H1 (cell line): ENCODE results near the gene MAPRE3. TPM values are rescaled to one million over a fixed set of nuclear protein-coding genes. Genes with fewer than 3 reads are reported as not detected.

Source experiments
- CTBP2 ChIP-seq: IDR thresholded peaks from 2 replicates; pipeline ENCODE4 v1.7.0; 2011; ENCODE audit warnings: borderline replicate concordance, mild to moderate bottlenecking, moderate library complexity, mixed read lengths, low read length; ENCODE audit not compliant: insufficient read depth, insufficient read length
- GABPA ChIP-seq: IDR thresholded peaks from 2 replicates; pipeline ENCODE4 v1.6.1; 2011; ENCODE audit warnings: mild to moderate bottlenecking, low read length, moderate library complexity, borderline replicate concordance; ENCODE audit not compliant: insufficient read depth
- NRF1 ChIP-seq: IDR thresholded peaks from 2 replicates; pipeline ENCODE4 v1.6.1; 2011; ENCODE audit warnings: mild to moderate bottlenecking, low read depth, low read length, improper control_type of control experiment
- SIN3A ChIP-seq, 2 experiments: IDR thresholded peaks in 1 of 2; conservative IDR thresholded peaks in 1 of 2; 2 replicates each; pipeline ENCODE4 v1.6.1; 2011 to 2012; ENCODE audit warnings: low read length in 2 of 2, improper control_type of control experiment in 1 of 2, low read depth in 1 of 2, mild to moderate bottlenecking in 1 of 2
- SP2 ChIP-seq: IDR thresholded peaks from 2 replicates; pipeline ENCODE4 v1.6.1; 2012; ENCODE audit warnings: mild to moderate bottlenecking, low read length, inconsistent platforms
- SRF ChIP-seq: IDR thresholded peaks from 2 replicates; pipeline ENCODE4 v1.6.1; 2011; ENCODE audit warnings: mild to moderate bottlenecking, low read depth, low read length, moderate library complexity
- SUZ12 ChIP-seq: fragments of 200-600 bp; sonication (generic); IDR thresholded peaks from 2 replicates; pipeline ENCODE4 v1.6.1; 2012; ENCODE audit warnings: mild to moderate bottlenecking, inconsistent platforms, low read length, moderate library complexity, mixed read lengths
- polyA plus RNA-seq, 7 experiments: library from polyadenylated mRNA; depleted of rRNA in 3 of 7; stranded (reverse) in 5 of 7; unstranded in 2 of 7; fragments of >200 nt in 5 of 7; fragments of 200-250 nt in 2 of 7; gene quantifications; 1 replicate in 5 of 7; 2 replicates in 1 of 7; 4 replicates in 1 of 7; pipeline versions ENCODE4 v1.2.1 to v1.2.3, GENCODE V29; 2011 to 2013; ENCODE audit warnings: missing spikeins in 2 of 7, mixed read lengths in 2 of 7
- total RNA-seq: library from RNA; stranded (reverse); fragmentation: NEBNext Ultra II Directional; extraction: Animal tissue kit (Norgen Biotek cat#: 25700); gene quantifications from 2 replicates; pipeline ENCODE4 v1.2.1, GENCODE V29; 2021
- TF ChIP-seq, protein P1 (sequence below): IDR thresholded peaks from 2 replicates; pipeline ENCODE4 v1.6.1; 2012; ENCODE audit warnings: low read length, inconsistent platforms
- TF ChIP-seq, protein P2 (sequence below): IDR thresholded peaks from 2 replicates; pipeline ENCODE4 v1.6.1; 2011; ENCODE audit warnings: low read depth, mild to moderate bottlenecking, low read length; ENCODE audit not compliant: insufficient read depth
- TF ChIP-seq, protein P3 (sequence below): IDR thresholded peaks from 2 replicates; pipeline ENCODE4 v1.6.1; 2011; ENCODE audit warnings: low read length, improper control_type of control experiment

Gene MAPRE3
- total and polyA plus RNA-seq, 2 of the 8 experiments (the other 6 are each of a cell fraction or from before 2014, with no cell fraction given): 4.9 to 6.6 TPM

DNA sequence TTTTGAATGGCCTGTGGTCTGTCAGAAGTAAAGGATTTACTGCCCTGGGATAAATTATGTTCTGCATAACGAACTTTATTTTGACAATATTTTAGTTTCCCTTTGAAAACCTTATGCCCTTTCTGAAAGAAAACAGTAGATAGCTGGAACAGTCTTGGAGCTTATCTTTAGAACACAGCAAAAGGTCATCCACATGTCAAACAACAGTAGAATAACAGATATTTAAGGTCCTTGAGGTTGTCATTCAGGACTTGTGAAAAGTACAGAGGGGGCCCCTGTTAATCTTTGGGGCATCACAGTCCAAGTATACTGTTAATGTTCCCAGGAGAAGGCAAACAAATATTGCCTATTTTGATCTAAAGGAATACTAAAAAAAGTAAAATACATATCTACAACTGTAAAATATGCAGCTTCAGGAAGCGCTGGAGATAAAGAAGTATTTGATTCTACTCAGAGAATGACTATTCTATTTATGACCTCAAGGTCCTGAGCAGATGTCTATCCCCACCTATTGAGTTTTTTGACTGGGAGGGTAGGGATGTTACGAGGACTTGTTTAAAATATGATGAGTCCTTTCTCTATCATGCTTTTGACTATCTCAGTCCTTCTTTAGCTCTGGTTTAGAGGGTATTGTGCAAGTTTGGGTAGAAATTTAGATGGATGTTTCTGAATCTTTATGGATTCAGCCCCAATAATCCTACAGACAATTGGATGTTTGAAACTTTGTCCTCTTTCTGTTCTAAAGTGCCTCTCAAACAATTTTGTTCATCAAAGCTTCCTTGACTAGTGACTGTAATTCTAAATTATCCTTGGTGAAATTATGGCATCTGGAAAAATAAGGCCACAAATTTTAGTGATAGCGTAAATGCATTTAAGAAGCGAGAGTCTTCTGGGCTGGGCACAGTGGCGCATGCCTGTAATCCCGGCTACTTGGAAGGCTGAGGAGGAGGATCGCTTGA is 37.3 kb downstream of the MAPRE3 start (continued):
- TF ChIP-seq, protein P1, sequence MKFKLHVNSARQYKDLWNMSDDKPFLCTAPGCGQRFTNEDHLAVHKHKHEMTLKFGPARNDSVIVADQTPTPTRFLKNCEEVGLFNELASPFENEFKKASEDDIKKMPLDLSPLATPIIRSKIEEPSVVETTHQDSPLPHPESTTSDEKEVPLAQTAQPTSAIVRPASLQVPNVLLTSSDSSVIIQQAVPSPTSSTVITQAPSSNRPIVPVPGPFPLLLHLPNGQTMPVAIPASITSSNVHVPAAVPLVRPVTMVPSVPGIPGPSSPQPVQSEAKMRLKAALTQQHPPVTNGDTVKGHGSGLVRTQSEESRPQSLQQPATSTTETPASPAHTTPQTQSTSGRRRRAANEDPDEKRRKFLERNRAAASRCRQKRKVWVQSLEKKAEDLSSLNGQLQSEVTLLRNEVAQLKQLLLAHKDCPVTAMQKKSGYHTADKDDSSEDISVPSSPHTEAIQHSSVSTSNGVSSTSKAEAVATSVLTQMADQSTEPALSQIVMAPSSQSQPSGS: no peak
- TF ChIP-seq GABPA: no peak
- TF ChIP-seq SUZ12: no peak
- TF ChIP-seq SP2: no peak
- TF ChIP-seq SIN3A (conservative IDR thresholded peaks at IDR 0.05 in 1 of 2, IDR thresholded peaks at IDR 0.05 in 1 of 2; ENCODE audit: low read depth in 1 of 2, low read length in 2 of 2): no peak
- TF ChIP-seq, protein P2, sequence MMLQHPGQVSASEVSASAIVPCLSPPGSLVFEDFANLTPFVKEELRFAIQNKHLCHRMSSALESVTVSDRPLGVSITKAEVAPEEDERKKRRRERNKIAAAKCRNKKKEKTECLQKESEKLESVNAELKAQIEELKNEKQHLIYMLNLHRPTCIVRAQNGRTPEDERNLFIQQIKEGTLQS: no peak
- TF ChIP-seq SRF: no peak
- TF ChIP-seq CTBP2: no peak
- TF ChIP-seq NRF1: no peak
- TF ChIP-seq, protein P3, sequence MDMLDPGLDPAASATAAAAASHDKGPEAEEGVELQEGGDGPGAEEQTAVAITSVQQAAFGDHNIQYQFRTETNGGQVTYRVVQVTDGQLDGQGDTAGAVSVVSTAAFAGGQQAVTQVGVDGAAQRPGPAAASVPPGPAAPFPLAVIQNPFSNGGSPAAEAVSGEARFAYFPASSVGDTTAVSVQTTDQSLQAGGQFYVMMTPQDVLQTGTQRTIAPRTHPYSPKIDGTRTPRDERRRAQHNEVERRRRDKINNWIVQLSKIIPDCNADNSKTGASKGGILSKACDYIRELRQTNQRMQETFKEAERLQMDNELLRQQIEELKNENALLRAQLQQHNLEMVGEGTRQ: no peak
- TF ChIP-seq, all 59 proteins: peak for 0
